ENCODE results near the gene FUT3. TPM values are rescaled to one million over a fixed set of nuclear protein-coding genes. Genes with fewer than 3 reads are reported as not detected.

FUT3 gene
- total RNA-seq, 1 donor = not detected

- DNase-seq (ENCODE audit: low read depth) = peak; percentile 17
- no peak overlapping the region for H3K4me3 ChIP-seq (ENCODE audit: low read depth, low read length)
These were observed 24.5 kb downstream of the FUT3 start for GRCh38 chr19:5826531-5827341.

GRCh38 chr19:5825178-5825577, 26.1 kb downstream of the FUT3 start:
- DNase-seq (ENCODE audit: low read depth) = no peak
- TF ChIP-seq CTCF (IDR thresholded peaks at IDR 0.05; ENCODE audit: insufficient read depth, low read length) = no peak
- no peak overlapping the region for H3K4me3 ChIP-seq (ENCODE audit: low read depth, low read length)

More at GRCh38 chr19:5826531-5827341, 24.5 kb downstream of the FUT3 start:
- no peak for TF ChIP-seq CTCF (IDR thresholded peaks at IDR 0.05; ENCODE audit: insufficient read depth, low read length)

GRCh38 chr19:5824751-5825150, 26.5 kb downstream of the FUT3 start:
- no peak overlapping the region for H3K4me3 ChIP-seq (ENCODE audit: low read depth, low read length)
- DNase-seq (ENCODE audit: low read depth) = no peak
- no peak for TF ChIP-seq CTCF (IDR thresholded peaks at IDR 0.05; ENCODE audit: insufficient read depth, low read length)

- H3K4me3 ChIP-seq (ENCODE audit: low read depth, low read length) = no peak overlapping the region
- TF ChIP-seq CTCF (IDR thresholded peaks at IDR 0.05; ENCODE audit: insufficient read depth, low read length) = peak; percentile 40
- no peak for DNase-seq (ENCODE audit: low read depth)
These were observed 27.5 kb downstream of the FUT3 start for GRCh38 chr19:5823579-5824281.

- H3K4me3 ChIP-seq (ENCODE audit: low read depth, low read length) = no peak overlapping the region
- no peak for TF ChIP-seq CTCF (IDR thresholded peaks at IDR 0.05; ENCODE audit: insufficient read depth, low read length)
- DNase-seq (ENCODE audit: low read depth) = no peak
These were observed 28.9 kb downstream of the FUT3 start for GRCh38 chr19:5822181-5822844.

GRCh38 chr19:5821521-5822180, 29.6 kb downstream of the FUT3 start:
- DNase-seq (ENCODE audit: low read depth) = no peak
- H3K4me3 ChIP-seq (ENCODE audit: low read depth, low read length) = no peak overlapping the region
- no peak for TF ChIP-seq CTCF (IDR thresholded peaks at IDR 0.05; ENCODE audit: insufficient read depth, low read length)
